ACC112 (cell line): Measurements from ENCODE around the gene KRT16.
"Not testable (repeated sequence)": the region's sequence is repeated elsewhere in the genome, so short reads cannot be mapped to it uniquely, and the experiment has no call there.

ENCODE experiments used
- H2AFZ ChIP-seq: fragments of 200-600 bp; sonication (generic); one replicate; pipeline ENCODE4 v1.6.0; 2017; ENCODE audit warnings: antibody characterized with exemption, low read length; ENCODE audit not compliant: unreplicated experiment
- H3K27ac ChIP-seq: fragments of 200-600 bp; sonication (generic); 2 replicates; pipeline ENCODE4 v1.5.1; 2014; ENCODE audit warnings: low read depth, mild to moderate bottlenecking, antibody characterized with exemption, low read length, moderate library complexity
- H3K27me3 ChIP-seq: fragments of 200-600 bp; sonication (generic); 2 replicates; pipeline ENCODE4 v1.6.1; 2014; ENCODE audit warnings: mild to moderate bottlenecking, antibody characterized with exemption, low read length, moderate library complexity, mixed read lengths; ENCODE audit not compliant: insufficient read depth
- H3K36me3 ChIP-seq: fragments of 200-600 bp; sonication (generic); 2 replicates; pipeline ENCODE4 v1.6.1; 2016; ENCODE audit warnings: mild to moderate bottlenecking, antibody characterized with exemption, low read length, moderate library complexity, mixed read lengths; ENCODE audit not compliant: insufficient read depth
- H3K4me1 ChIP-seq: fragments of 200-600 bp; sonication (generic); one replicate; pipeline ENCODE4 v1.6.1; 2016; ENCODE audit warnings: low read length, mixed read lengths; ENCODE audit not compliant: insufficient read depth, unreplicated experiment, control insufficient read depth
- H3K4me3 ChIP-seq: fragments of 200-600 bp; sonication (generic); 2 replicates; pipeline ENCODE4 v1.5.1; 2014; ENCODE audit warnings: mild to moderate bottlenecking, low read depth, low read length
- H3K79me2 ChIP-seq: fragments of 200-600 bp; sonication (generic); one replicate; pipeline ENCODE4 v1.6.0; 2016; ENCODE audit warnings: low read length; ENCODE audit not compliant: control insufficient read depth, unreplicated experiment, insufficient read depth

KRT16 gene

GRCh38 chr17:41626028-41626913, 13.7 kb upstream of the KRT16 start:
- not testable (repeated sequence) for H3K4me3 ChIP-seq, H3K36me3 ChIP-seq, H3K79me2 ChIP-seq, H3K27me3 ChIP-seq, H3K27ac ChIP-seq, H3K4me1 ChIP-seq, H2AFZ ChIP-seq

GRCh38 chr17:41625602-41626001, 13.0 kb upstream of the KRT16 start:
- Histone ChIP-seq H3K4me3 (no peak overlapping the region), H3K36me3 (no peaks in the 10 kb centered on the region), H2AFZ (no peak overlapping the region), H3K79me2 (no peaks in the 10 kb centered on the region), H3K4me1 (no peaks in the 10 kb centered on the region), H3K27me3 (no peaks in the 10 kb centered on the region), H3K27ac (no peak overlapping the region)

GRCh38 chr17:41624208-41625101, 11.9 kb upstream of the KRT16 start, which contains the start of gene KRT17:
Gene KRT17, minus strand, starts transcription at chr17:41624575. Its CDS starts 66 bp downstream, at chr17:41624509.
- Histone ChIP-seq H3K27ac (no peak within 1 kb of the TSS), H3K36me3 (no peaks in the 10 kb centered on the region), H3K4me3 (no peak within 1 kb of the TSS), H3K79me2 (no peaks in the 10 kb centered on the region), H2AFZ (no peak within 1 kb of the TSS), H3K4me1 (no peaks in the 10 kb centered on the region), H3K27me3 (no peaks in the 10 kb centered on the region)

GRCh38 chr17:41623184-41623861, 10.8 kb upstream of the KRT16 start:
- H3K27ac ChIP-seq, H3K79me2 ChIP-seq, H3K36me3 ChIP-seq, H3K4me3 ChIP-seq, H2AFZ ChIP-seq, H3K27me3 ChIP-seq, H3K4me1 ChIP-seq: not testable (repeated sequence)

- H3K4me3 ChIP-seq, H3K4me1 ChIP-seq, H3K36me3 ChIP-seq, H3K27me3 ChIP-seq, H3K27ac ChIP-seq, H2AFZ ChIP-seq, H3K79me2 ChIP-seq: not testable (repeated sequence)
Measured at GRCh38 chr17:41622340-41623183, 10.0 kb upstream of the KRT16 start.

GRCh38 chr17:41621916-41622315, 9.3 kb upstream of the KRT16 start:
- no peak overlapping the region for H3K27ac ChIP-seq
- H3K4me3 ChIP-seq, result no peak overlapping the region

GRCh38 chr17:41621435-41621817, 8.9 kb upstream of the KRT16 start:
- H3K27ac ChIP-seq, H3K36me3 ChIP-seq, H3K4me1 ChIP-seq, H3K4me3 ChIP-seq, H2AFZ ChIP-seq, H3K79me2 ChIP-seq, H3K27me3 ChIP-seq: not testable (repeated sequence)

More at GRCh38 chr17:41621916-41622315, 9.3 kb upstream of the KRT16 start:
- H2AFZ ChIP-seq, result no peak overlapping the region
- H3K27me3 ChIP-seq, result no peaks in the 10 kb centered on the region
- H3K79me2 ChIP-seq, result no peaks in the 10 kb centered on the region
- no peaks in the 10 kb centered on the region for H3K4me1 ChIP-seq
- H3K36me3 ChIP-seq, result no peaks in the 10 kb centered on the region

- no peaks in the 10 kb centered on the region for H3K36me3 ChIP-seq
- H3K4me1 ChIP-seq, result no peaks in the 10 kb centered on the region
- no peak overlapping the region for H2AFZ ChIP-seq
- H3K27ac ChIP-seq, result no peak overlapping the region
- H3K27me3 ChIP-seq, result 0 out of 2 replicates have a peak, but pooled peaks cover 4% of the 10 kb centered on the region
- no peak overlapping the region for H3K4me3 ChIP-seq
- H3K79me2 ChIP-seq, result no peaks in the 10 kb centered on the region
Measured at GRCh38 chr17:41620583-41621434, 8.2 kb upstream of the KRT16 start.

GRCh38 chr17:41619927-41620582, 7.5 kb upstream of the KRT16 start:
- not testable (repeated sequence) for H3K4me1 ChIP-seq, H2AFZ ChIP-seq, H3K4me3 ChIP-seq, H3K27ac ChIP-seq, H3K36me3 ChIP-seq, H3K79me2 ChIP-seq, H3K27me3 ChIP-seq
